SK-N-MC (cell line): Measurements from ENCODE around the gene DGKH.

Source experiments
- EZH2 ChIP-seq: fragments of 200-600 bp; sonication (generic); IDR thresholded peaks from one replicate; pipeline ENCODE4 v1.6.1; 2017; ENCODE audit warnings: antibody characterized with exemption
- FOXP2 ChIP-seq: optimal IDR thresholded peaks from 2 replicates; pipeline ENCODE3; 2011; ENCODE audit warnings: mild to moderate bottlenecking, moderate library complexity; ENCODE audit not compliant: insufficient read depth; ENCODE audit errors: extremely low read length, control extremely low read depth
- POLR2AphosphoS5 ChIP-seq: IDR thresholded peaks from 2 replicates; pipeline ENCODE4 v1.6.1; 2012; ENCODE audit warnings: mild to moderate bottlenecking, low read depth, low read length, borderline replicate concordance

DNA sequence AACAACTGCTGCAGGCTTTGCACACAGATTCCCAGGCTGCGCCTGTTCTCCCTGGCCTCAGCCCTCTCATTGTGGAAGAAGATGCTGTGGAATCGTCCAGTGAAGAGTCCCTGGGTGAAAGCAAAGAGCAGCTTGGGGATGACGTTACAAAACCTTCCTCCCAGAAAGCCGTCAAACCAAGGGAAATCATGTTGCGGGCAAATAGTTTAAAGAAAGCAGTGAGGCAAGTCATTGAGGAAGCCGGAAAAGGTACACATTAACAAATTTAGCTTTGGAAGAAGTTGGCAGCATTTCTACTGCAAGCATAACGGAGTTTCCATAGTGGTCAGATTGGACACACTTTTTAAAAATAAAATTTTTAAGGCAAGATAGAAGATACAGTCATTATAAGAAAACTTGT, 140.6 kb downstream of the DGKH start:
- TF ChIP-seq EZH2 (no peak), POLR2AphosphoS5 (no peak), FOXP2 (no peak)
